Large intestine (tissue), 3 donors: ENCODE measurements around the gene SAMD4B. TPM values are rescaled to one million over a fixed set of nuclear protein-coding genes. Genes with fewer than 3 reads are reported as not detected.
"Not testable (repeated sequence)": the region's sequence is repeated elsewhere in the genome, so short reads cannot be mapped to it uniquely, and the experiment has no call there.

ENCODE experiments used
- DNase-seq, 2 donors: peaks; one replicate each; pipeline versions ENCODE4 v3.0.0 to v3.0.0-alpha.2; 2013
- H3K27ac ChIP-seq: one replicate; pipeline ENCODE4 v1.5.1; 2013; ENCODE audit warnings: low read length
- H3K27me3 ChIP-seq: 2 replicates; pipeline ENCODE4 v1.6.1; 2013; ENCODE audit warnings: low read length; ENCODE audit not compliant: control insufficient read depth, insufficient read depth
- H3K36me3 ChIP-seq: 2 replicates; pipeline ENCODE4 v1.6.1; 2013; ENCODE audit warnings: low read length; ENCODE audit not compliant: control insufficient read depth, insufficient read depth
- H3K4me1 ChIP-seq: one replicate; pipeline ENCODE4 v1.6.1; 2013; ENCODE audit warnings: low read length; ENCODE audit not compliant: control insufficient read depth, insufficient read depth
- H3K4me3 ChIP-seq: one replicate; pipeline ENCODE4 v1.5.1; 2013; ENCODE audit warnings: low read length
- H3K9me3 ChIP-seq: one replicate; pipeline ENCODE4 v1.6.1; 2013; ENCODE audit warnings: mild to moderate bottlenecking, low read depth, low read length, moderate library complexity; ENCODE audit not compliant: control insufficient read depth
- WGBS: methylation state at CpG from one replicate; pipeline ENCODE4 v1.1.5; 2013; ENCODE audit warnings: low lambda C conversion rate; ENCODE audit not compliant: insufficient coverage; 5-methylcytosine and 5-hydroxymethylcytosine counted together
- polyA plus RNA-seq: library from polyadenylated mRNA; unstranded; fragments of 120-200 nt; gene quantifications from one replicate; pipeline ENCODE4 v1.2.1, GENCODE V29; 2013

SAMD4B gene
- polyA plus RNA-seq, 1 donor: 94.4 TPM

- no peak overlapping the region for H3K27ac ChIP-seq
- WGBS: no CpG with 5 or more reads among the region's 10 CpGs
These were observed 20.9 kb upstream of the SAMD4B start for GRCh38 chr19:39321117-39321831.

GRCh38 chr19:39321832-39322176 lies 20.4 kb upstream of the SAMD4B start:
- H3K4me3 ChIP-seq: no peak overlapping the region
- peaks cover 4% of the 10 kb centered on the region for H3K4me1 ChIP-seq
- H3K27me3 ChIP-seq: peaks cover 20% of the 10 kb centered on the region
- H3K27ac ChIP-seq: no peak overlapping the region
- H3K36me3 ChIP-seq: no peaks in the 10 kb centered on the region
- no peaks in the 10 kb centered on the region for H3K9me3 ChIP-seq
- DNase-seq: no peak

More at GRCh38 chr19:39321117-39321831, 20.9 kb upstream of the SAMD4B start:
- Histone ChIP-seq H3K9me3 (no peaks in the 10 kb centered on the region), H3K4me1 (peaks cover 4% of the 10 kb centered on the region), H3K4me3 (no peak overlapping the region), H3K27me3 (peaks cover 20% of the 10 kb centered on the region), H3K36me3 (no peaks in the 10 kb centered on the region)
- no peak for DNase-seq

DNA sequence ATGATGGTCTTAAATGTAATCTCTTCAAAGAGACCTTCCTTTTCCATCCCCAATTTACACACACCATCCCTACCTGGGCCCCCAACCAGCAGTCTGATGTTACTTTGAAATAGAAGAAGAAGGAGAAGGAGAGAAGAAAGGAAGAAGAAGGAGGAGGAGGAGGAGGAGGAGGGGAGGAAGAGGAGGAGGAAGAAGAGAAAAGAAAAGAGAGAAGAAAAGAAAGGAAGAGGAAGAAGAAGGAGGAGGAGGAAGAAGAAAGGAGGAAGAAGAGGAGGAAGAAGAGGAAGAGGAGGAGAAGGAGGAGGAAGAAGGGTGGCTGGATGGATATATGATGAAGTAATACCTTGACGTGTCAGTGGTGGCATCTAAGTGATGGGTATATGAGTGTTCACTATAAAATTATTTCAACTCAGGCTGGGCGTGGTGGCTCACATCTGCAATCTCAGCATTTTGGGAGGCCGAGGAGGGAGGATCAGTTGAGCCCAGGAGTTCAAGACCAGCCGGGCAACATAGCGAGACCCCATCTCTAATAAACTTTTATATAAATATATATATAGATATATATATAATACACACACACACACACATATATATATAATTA lies 17.9 kb upstream of the SAMD4B start:
- no peak for DNase-seq
- peaks cover 16% of the 10 kb centered on the region for H3K27me3 ChIP-seq
- H3K36me3 ChIP-seq: no peaks in the 10 kb centered on the region
- H3K4me3 ChIP-seq: no peak overlapping the region
- peaks cover 4% of the 10 kb centered on the region for H3K4me1 ChIP-seq
- no peaks in the 10 kb centered on the region for H3K9me3 ChIP-seq
- 80% methylated on average over 2 of the region's 5 CpGs for WGBS
- no peak overlapping the region for H3K27ac ChIP-seq

GRCh38 chr19:39325778-39326665 lies 16.2 kb upstream of the SAMD4B start:
- WGBS: no CpG with 5 or more reads among the region's 16 CpGs
- no peaks in the 10 kb centered on the region for H3K36me3 ChIP-seq
- H3K4me1 ChIP-seq: peaks cover 3% of the 10 kb centered on the region
- H3K27me3 ChIP-seq: peaks cover 6% of the 10 kb centered on the region
- H3K4me3 ChIP-seq: no peak overlapping the region
- no peak for DNase-seq
- H3K27ac ChIP-seq: no peak overlapping the region
- H3K9me3 ChIP-seq: no peaks in the 10 kb centered on the region

GRCh38 chr19:39327363-39328045 lies 14.7 kb upstream of the SAMD4B start:
- peaks cover 6% of the 10 kb centered on the region for H3K4me1 ChIP-seq
- DNase-seq: no peak
- H3K4me3 ChIP-seq: no peak overlapping the region
- 100% methylated on average over 1 of the region's 16 CpGs for WGBS
- H3K9me3 ChIP-seq: no peaks in the 10 kb centered on the region
- H3K36me3 ChIP-seq: no peaks in the 10 kb centered on the region
- H3K27ac ChIP-seq: no peak overlapping the region
- H3K27me3 ChIP-seq: peaks cover 3% of the 10 kb centered on the region

- no peak overlapping the region for H3K27ac ChIP-seq
- peak in 1 of 2 donors; percentile 53 for DNase-seq
- H3K4me1 ChIP-seq: peaks cover 6% of the 10 kb centered on the region
- H3K9me3 ChIP-seq: no peaks in the 10 kb centered on the region
- peaks cover 3% of the 10 kb centered on the region for H3K27me3 ChIP-seq
- H3K36me3 ChIP-seq: no peaks in the 10 kb centered on the region
- WGBS: no CpG with 5 or more reads among the region's 17 CpGs
- H3K4me3 ChIP-seq: no peak overlapping the region
These were observed 14.0 kb upstream of the SAMD4B start for GRCh38 chr19:39328046-39328705.

DNA sequence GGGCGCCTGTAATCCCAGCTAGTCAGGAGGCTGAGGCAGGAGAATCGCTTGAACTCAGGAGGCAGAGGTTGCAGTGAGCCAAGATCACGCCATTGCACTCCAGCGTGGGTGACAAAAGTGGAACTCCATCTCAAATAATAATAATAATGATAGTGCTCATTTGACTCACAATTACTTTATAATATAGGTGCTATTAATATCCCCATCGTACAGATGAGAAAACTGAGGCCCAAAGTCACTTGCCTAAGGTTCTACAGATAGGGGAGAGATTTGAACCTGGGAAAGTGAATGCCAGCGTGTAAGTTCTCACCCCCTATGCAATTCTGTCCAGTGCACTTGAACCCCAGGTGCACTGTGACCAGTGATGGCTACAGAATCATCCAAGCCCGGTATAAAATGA lies 12.3 kb upstream of the SAMD4B start:
- WGBS: no CpG with 5 or more reads among the region's 7 CpGs
- H3K27ac ChIP-seq: no peak overlapping the region
- no peak overlapping the region for H3K4me3 ChIP-seq
- no peak for DNase-seq
- peaks cover 6% of the 10 kb centered on the region for H3K4me1 ChIP-seq
- no peaks in the 10 kb centered on the region for H3K36me3 ChIP-seq
- no peaks in the 10 kb centered on the region for H3K27me3 ChIP-seq
- H3K9me3 ChIP-seq: no peaks in the 10 kb centered on the region

- WGBS: 92% methylated on average over 2 of the region's 7 CpGs
- no peak overlapping the region for H3K4me3 ChIP-seq
- H3K4me1 ChIP-seq: peaks cover 6% of the 10 kb centered on the region
- no peak overlapping the region for H3K27ac ChIP-seq
- no peaks in the 10 kb centered on the region for H3K9me3 ChIP-seq
- DNase-seq: no peak
- no peaks in the 10 kb centered on the region for H3K36me3 ChIP-seq
- no peaks in the 10 kb centered on the region for H3K27me3 ChIP-seq
These were observed 9.9 kb upstream of the SAMD4B start for GRCh38 chr19:39332293-39332692.

GRCh38 chr19:39332738-39333137 lies 9.5 kb upstream of the SAMD4B start:
- DNase-seq, H3K9me3 ChIP-seq, H3K27me3 ChIP-seq, H3K27ac ChIP-seq, H3K36me3 ChIP-seq, H3K4me3 ChIP-seq, H3K4me1 ChIP-seq: not testable (repeated sequence)
- WGBS: 75% methylated on average over 2 of the region's 6 CpGs

DNA sequence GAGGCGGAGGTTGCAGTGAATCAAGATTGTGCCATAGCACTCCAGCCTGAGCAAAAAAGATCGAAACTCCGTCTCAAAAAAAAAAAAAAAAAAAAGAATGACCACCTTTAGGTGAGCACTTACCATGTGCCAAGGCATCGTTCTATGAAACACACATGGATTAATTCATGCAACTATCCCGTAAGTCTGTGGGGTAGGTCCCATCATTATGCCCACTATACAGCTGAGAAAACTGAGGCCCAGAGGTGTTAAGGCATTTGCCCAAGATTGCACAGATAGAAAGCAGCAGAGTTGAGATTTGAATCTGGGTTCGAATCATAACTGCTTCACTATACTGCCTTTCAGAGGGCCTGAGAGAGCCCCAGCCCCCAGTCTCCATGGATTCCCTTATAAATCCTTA lies 8.7 kb upstream of the SAMD4B start:
- Histone ChIP-seq H3K9me3 (no peaks in the 10 kb centered on the region), H3K4me1 (peaks cover 6% of the 10 kb centered on the region), H3K36me3 (no peaks in the 10 kb centered on the region), H3K27ac (no peak overlapping the region), H3K27me3 (no peaks in the 10 kb centered on the region), H3K4me3 (no peak overlapping the region)
- WGBS: 100% methylated on average over 3 of the region's 6 CpGs
- DNase-seq: no peak
